HepG2 (cell line): ENCODE data around the gene GPER1. TPM values are rescaled to one million over a fixed set of nuclear protein-coding genes. Genes with fewer than 3 reads are reported as not detected.

ENCODE experiments used
- ATAC-seq: fragments of 200-7000 bp; cut with Tn5 transposase; 3 replicates; pipeline ENCODE4 v1.9.1; 2020; ENCODE audit warnings: mild to moderate bottlenecking, moderate library complexity
- BruUV-seq: library from RNA; stranded (reverse); fragments of 400-500 nt; replicated peaks from 2 replicates; lab custom pipeline; 2021; lab: Mats Ljungman, UMichigan
- CTCF ChIA-PET: fragments of 300-600 bp; formaldehyde crosslinking; extraction: SDS; loops from one replicate; lab custom pipeline; 2021; ENCODE audit warnings: low total read pairs, inconsistent platforms, low intra/inter-chr PET ratio; lab: Yijun Ruan, JAX
- POLR2A ChIA-PET: fragments of 350-600 bp; sonication (Branson Sonifier 250); formaldehyde crosslinking; loops from one replicate; lab custom pipeline; 2020; ENCODE audit warnings: antibody characterized with exemption, inconsistent platforms; lab: Yijun Ruan, JAX
- DNase-seq: peaks from one replicate; pipeline ENCODE4 v3.0.0-alpha.2; 2015; ENCODE audit warnings: low spot score
- FAIRE-seq: peaks from 3 replicates; lab custom pipeline; 2011; peaks lifted over from hg19 to GRCh38; lab: Jason Lieb, UNC
- H2AFZ ChIP-seq: one replicate; pipeline ENCODE4 v1.6.1; 2011; ENCODE audit warnings: low read length, inconsistent platforms
- H3K27ac ChIP-seq: fragments of 300-600 bp; 3 replicates; pipeline ENCODE4 v1.8.0; 2011; ENCODE audit warnings: mixed run types, mild to moderate bottlenecking, mixed read lengths, low read length, inconsistent platforms; ENCODE audit not compliant: insufficient read depth; ENCODE audit errors: extremely low read length
- H3K27me3 ChIP-seq, 2 experiments: fragments of 200-600 bp in 1 of 2; 2 replicates in 1 of 2; 3 replicates in 1 of 2; pipeline versions ENCODE4 v1.6.0 to v1.8.0; 2011; ENCODE audit warnings: low read length in 2 of 2, mild to moderate bottlenecking in 2 of 2, moderate library complexity in 2 of 2, inconsistent platforms in 1 of 2; ENCODE audit not compliant: insufficient read depth in 2 of 2, control insufficient read depth in 1 of 2
- H3K36me3 ChIP-seq, 2 experiments: fragments of 200-600 bp in 1 of 2; replicated peaks in 1 of 2; 2 replicates in 1 of 2; 3 replicates in 1 of 2; pipeline versions ENCODE4 v1.5.1 to v1.8.0; 2011; ENCODE audit warnings: low read length in 2 of 2, inconsistent platforms in 1 of 2; ENCODE audit not compliant: insufficient read depth in 2 of 2, control insufficient read depth in 1 of 2
- H3K4me1 ChIP-seq: 2 replicates; pipeline ENCODE4 v1.5.1; 2012; ENCODE audit warnings: low read length, inconsistent platforms; ENCODE audit not compliant: insufficient read depth
- H3K4me2 ChIP-seq: 2 replicates; pipeline ENCODE4 v1.6.0; 2011; ENCODE audit warnings: low read depth, low read length, inconsistent platforms
- H3K4me3 ChIP-seq, 3 experiments: fragments of 200-600 bp in 1 of 3; sonication (generic), shearing (Covaris generic) in 1 of 3; replicated peaks in 1 of 3; 2 replicates each; pipeline ENCODE4 v1.5.1; 2011 to 2016; ENCODE audit warnings: low read length in 3 of 3, inconsistent platforms in 2 of 3, low read depth in 2 of 3, mild to moderate bottlenecking in 2 of 3, control low read depth in 1 of 3, mixed read lengths in 1 of 3; ENCODE audit not compliant: insufficient read depth in 1 of 3
- H3K79me2 ChIP-seq: one replicate; pipeline ENCODE4 v1.6.1; 2011; ENCODE audit warnings: low read length, inconsistent platforms; ENCODE audit not compliant: insufficient read depth
- H3K9ac ChIP-seq: 2 replicates; pipeline ENCODE4 v1.6.0; 2011; ENCODE audit warnings: mild to moderate bottlenecking, low read depth, low read length, inconsistent platforms; ENCODE audit not compliant: insufficient read depth
- H3K9me3 ChIP-seq: 2 replicates; pipeline ENCODE4 v1.5.1; 2012; ENCODE audit warnings: mild to moderate bottlenecking, low read length
- H4K20me1 ChIP-seq: 2 replicates; pipeline ENCODE4 v1.6.0; 2011; ENCODE audit warnings: inconsistent platforms, mild to moderate bottlenecking, low read length, moderate library complexity; ENCODE audit not compliant: insufficient read depth
- ATF7-NPFF ChIP-seq: sonication (generic); formaldehyde crosslinking; IDR thresholded peaks from 2 replicates; pipeline ENCODE4 v1.8.1; 2023; ENCODE audit warnings: mild to moderate bottlenecking, low read depth, missing genetic modification reagents, moderate library complexity
- FLYWCH1 ChIP-seq: sonication (generic); formaldehyde crosslinking; IDR thresholded peaks from 2 replicates; pipeline ENCODE4 v1.8.1; 2023; ENCODE audit warnings: mild to moderate bottlenecking, missing genetic modification reagents
- HNRNPK ChIP-seq: fragments of 200-400 bp; formaldehyde crosslinking; IDR thresholded peaks from 2 replicates; pipeline ENCODE4 v1.6.1; 2018; ENCODE audit warnings: low read length, low read depth, moderate library complexity, mild to moderate bottlenecking; ENCODE audit not compliant: poor library complexity, severe bottlenecking
- KDM5B ChIP-seq: sonication (generic); formaldehyde crosslinking; IDR thresholded peaks from 2 replicates; pipeline ENCODE4 v1.4.0; 2020; ENCODE audit warnings: missing genetic modification reagents, mild to moderate bottlenecking, borderline replicate concordance
- ZFP90 ChIP-seq: sonication (generic); formaldehyde crosslinking; IDR thresholded peaks from 2 replicates; pipeline ENCODE4 v1.8.0; 2022; ENCODE audit warnings: missing genetic modification reagents, mild to moderate bottlenecking, inconsistent platforms, borderline replicate concordance
- ZNF207 ChIP-seq: fragments of 450-650 bp; IDR thresholded peaks from 2 replicates; pipeline ENCODE4 v1.6.1; 2016; ENCODE audit warnings: antibody characterized with exemption, borderline replicate concordance
- ZNF224 ChIP-seq: sonication (generic); formaldehyde crosslinking; IDR thresholded peaks from 2 replicates; pipeline ENCODE4 v1.5.0; 2020; ENCODE audit warnings: mild to moderate bottlenecking, missing genetic modification reagents
- WGBS: methylation state at CpG from one replicate; pipeline ENCODE4 v1.1.6; 2017; ENCODE audit warnings: low lambda C conversion rate; 5-methylcytosine and 5-hydroxymethylcytosine counted together
- in situ Hi-C: cut with HindIII; loops from 2 replicates; pipeline ENCODE4 v1.10.0; 2017; ENCODE audit warnings: low pct_unique_long_range_greater_than_20kb; ENCODE audit not compliant: extremely low pct_ligation_motif_present
- intact Hi-C: fragments of 100-400 bp; cut with micrococcal nuclease; formaldehyde crosslinking; loops from one replicate; pipeline ENCODE4 v1.10.0; 2022; ENCODE audit not compliant: unreplicated experiment
- polyA plus RNA-seq, 8 experiments: library from polyadenylated mRNA; depleted of rRNA in 3 of 8; stranded (reverse) in 7 of 8; unstranded in 1 of 8; fragments of >200 nt; fragmentation: Illumina TruSeq in 4 of 8; extraction: Trizol in 4 of 8; gene quantifications; 2 replicates each; pipeline versions ENCODE4 v1.2.1 to v1.2.3, GENCODE V29; 2011 to 2016; ENCODE audit warnings: low read depth in 4 of 8, missing spikeins in 1 of 8, mixed read lengths in 1 of 8; ENCODE audit not compliant: insufficient read depth in 1 of 8
- total RNA-seq, 5 experiments: library from RNA; depleted of rRNA; stranded (reverse); fragments of >200 nt; fragmentation: Illumina TruSeq; extraction: Trizol; gene quantifications; 2 replicates each; pipeline ENCODE4 v1.2.3, GENCODE V29; 2016; ENCODE audit warnings: low read depth in 1 of 5
- TF ChIP-seq, protein P1 (sequence below): sonication (generic); formaldehyde crosslinking; IDR thresholded peaks from 2 replicates; pipeline ENCODE4 v1.4.0; 2020; ENCODE audit warnings: missing genetic modification reagents

Gene GPER1
- total and polyA plus RNA-seq, 2 of the 13 experiments (the other 11 are each of a cell fraction or from before 2014, with no cell fraction given), result 12.7 to 19.7 TPM

- Histone ChIP-seq H3K36me3 (peaks cover 4 to 8% of the 10 kb centered on the region in 2 experiments; a peak in 2 of 5 replicates), H2AFZ (no peak overlapping the region), H3K4me2 (no peak overlapping the region), H3K27ac (no peak overlapping the region), H3K79me2 (peaks cover 6% of the 10 kb centered on the region), H3K27me3 (no peaks in the 10 kb centered on the region), H4K20me1 (no peaks in the 10 kb centered on the region), H3K4me3 (no peak overlapping the region), H3K9ac (no peak overlapping the region), H3K9me3 (no peaks in the 10 kb centered on the region), H3K4me1 (peaks cover 8% of the 10 kb centered on the region)
- no peak for ATAC-seq
- DNase-seq, result no peak
- TF ChIP-seq ATF7-NPFF (no peak), KDM5B (no peak), HNRNPK (no peak), ZNF207 (no peak), FLYWCH1 (CRISPR knock-in tag) (no peak), ZFP90 (CRISPR knock-in tag) (no peak), ZNF224 (CRISPR knock-in tag) (no peak)
- TF ChIP-seq, protein P1, sequence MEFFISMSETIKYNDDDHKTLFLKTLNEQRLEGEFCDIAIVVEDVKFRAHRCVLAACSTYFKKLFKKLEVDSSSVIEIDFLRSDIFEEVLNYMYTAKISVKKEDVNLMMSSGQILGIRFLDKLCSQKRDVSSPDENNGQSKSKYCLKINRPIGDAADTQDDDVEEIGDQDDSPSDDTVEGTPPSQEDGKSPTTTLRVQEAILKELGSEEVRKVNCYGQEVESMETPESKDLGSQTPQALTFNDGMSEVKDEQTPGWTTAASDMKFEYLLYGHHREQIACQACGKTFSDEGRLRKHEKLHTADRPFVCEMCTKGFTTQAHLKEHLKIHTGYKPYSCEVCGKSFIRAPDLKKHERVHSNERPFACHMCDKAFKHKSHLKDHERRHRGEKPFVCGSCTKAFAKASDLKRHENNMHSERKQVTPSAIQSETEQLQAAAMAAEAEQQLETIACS (CRISPR knock-in tag), result no peak
- no peak for FAIRE-seq
- CTCF ChIA-PET, result no interaction called here
- WGBS, result 95% methylated on average over 12 of the region's 30 CpGs
- no TSS peak for BruUV-seq
- POLR2A ChIA-PET, result no interaction called here
- intact Hi-C loops (no loop called here), in situ Hi-C loops (no loop called here)
These were observed 20.5 kb downstream of the GPER1 start for GRCh38 chr7:1108264-1108920.
